ENCODE measurements around the gene CDH15.

Gene CDH15

DNA sequence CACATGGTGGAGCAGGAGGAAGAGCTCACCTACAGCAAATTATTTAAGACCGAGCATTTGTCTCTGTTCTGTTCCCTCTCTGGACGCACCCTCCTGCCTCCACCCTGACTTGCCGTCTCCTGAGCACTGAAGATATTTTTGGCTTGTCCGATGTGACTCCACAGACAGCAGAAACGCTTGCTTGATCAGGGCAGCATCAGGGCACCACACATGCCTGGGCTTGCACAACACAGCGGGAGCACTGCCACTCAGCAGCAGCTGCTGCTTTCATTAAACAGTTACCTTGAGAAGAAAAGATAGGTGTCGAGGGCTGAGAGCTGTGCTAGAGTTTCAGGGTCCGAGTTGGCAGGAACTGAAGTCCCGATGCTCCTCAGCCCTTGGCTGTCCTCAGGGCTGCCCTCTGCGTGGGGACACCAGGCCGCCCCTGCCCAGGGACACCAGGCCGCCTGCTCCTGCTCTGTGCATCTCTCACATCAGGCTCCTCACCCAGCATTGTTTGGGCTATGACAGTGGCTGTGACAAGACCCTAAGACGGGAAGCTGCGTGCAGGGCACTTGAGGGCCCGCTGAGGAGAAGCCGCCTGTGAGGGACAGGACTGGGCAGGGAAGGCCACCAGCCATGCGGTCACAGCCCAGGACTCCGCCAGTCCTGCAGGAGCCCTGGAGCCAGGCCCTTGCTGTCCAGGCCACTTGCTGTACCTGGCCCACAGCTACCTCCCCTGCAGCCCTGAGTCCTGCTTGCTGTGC lies 21.3 kb upstream of the CDH15 start:
- TF ChIP-seq CTCF (conservative IDR thresholded peaks at IDR 0.05; ENCODE audit: low read depth): no peak
- CTCF ChIA-PET: interaction anchor here (0.6 kb wide), 1 partner anchor 23 kb away, joined by 3 read pairs; no protein-coding TSS in a partner anchor
- DNase-seq (ENCODE audit: low spot score): peak; percentile 65
- POLR2A ChIA-PET (ENCODE audit: low non-redundant PET): no interaction called here
- peak overlapping the region; percentile 75 for H3K27ac ChIP-seq

- DNase-seq (ENCODE audit: low spot score): no peak
- peak overlapping the region; percentile 75 for H3K27ac ChIP-seq
- ChIA-PET POLR2A (ENCODE audit: low non-redundant PET) (no interaction called here), CTCF (no interaction called here)
- no peak for TF ChIP-seq CTCF (conservative IDR thresholded peaks at IDR 0.05; ENCODE audit: low read depth)
These were observed 20.6 kb upstream of the CDH15 start for GRCh38 chr16:89150981-89151380.

- TF ChIP-seq CTCF (conservative IDR thresholded peaks at IDR 0.05; ENCODE audit: low read depth): no peak
- ChIA-PET POLR2A (ENCODE audit: low non-redundant PET) (no interaction called here), CTCF (interaction anchor here (0.6 kb wide), 1 partner anchor 836 kb away, joined by 5 read pairs; no protein-coding TSS in a partner anchor)
- H3K27ac ChIP-seq: peak overlapping the region; percentile 14; the same call in 1 of the 2 replicates
- no peak for DNase-seq (ENCODE audit: low spot score)
These were observed 18.5 kb upstream of the CDH15 start for GRCh38 chr16:89152831-89153700.

DNA sequence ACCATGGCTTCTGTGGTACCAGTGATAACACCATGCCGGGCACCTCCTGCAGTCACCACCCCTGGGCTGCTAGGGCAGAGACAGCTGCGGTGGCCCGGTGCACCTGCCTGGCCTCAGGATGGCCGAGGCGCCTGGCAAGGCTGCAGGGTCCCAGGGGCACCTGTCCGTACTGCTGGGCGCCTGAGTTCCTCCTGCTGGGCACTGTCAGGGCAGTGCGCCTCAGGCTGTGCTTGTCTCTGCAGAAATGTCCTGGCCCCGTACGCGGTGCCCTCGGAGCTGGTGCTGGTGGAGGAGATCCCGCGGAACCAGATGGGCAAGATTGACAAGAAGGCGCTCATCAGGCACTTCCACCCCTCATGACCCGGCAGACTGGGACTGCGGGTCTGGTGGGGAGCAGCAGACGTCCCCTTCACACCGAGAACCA lies 17.7 kb upstream of the CDH15 start:
- H3K27ac ChIP-seq: no peak overlapping the region
- ChIA-PET POLR2A (ENCODE audit: low non-redundant PET) (no interaction called here), CTCF (no interaction called here)
- no peak for TF ChIP-seq CTCF (conservative IDR thresholded peaks at IDR 0.05; ENCODE audit: low read depth)
- peak; percentile 37 for DNase-seq (ENCODE audit: low spot score)

GRCh38 chr16:89154390-89155183 lies 17.0 kb upstream of the CDH15 start:
- H3K27ac ChIP-seq: peak overlapping the region; percentile 44
- POLR2A ChIA-PET (ENCODE audit: low non-redundant PET): no interaction called here
- CTCF ChIA-PET: no interaction called here
- TF ChIP-seq CTCF (conservative IDR thresholded peaks at IDR 0.05; ENCODE audit: low read depth): no peak
- DNase-seq (ENCODE audit: low spot score): no peak

DNA sequence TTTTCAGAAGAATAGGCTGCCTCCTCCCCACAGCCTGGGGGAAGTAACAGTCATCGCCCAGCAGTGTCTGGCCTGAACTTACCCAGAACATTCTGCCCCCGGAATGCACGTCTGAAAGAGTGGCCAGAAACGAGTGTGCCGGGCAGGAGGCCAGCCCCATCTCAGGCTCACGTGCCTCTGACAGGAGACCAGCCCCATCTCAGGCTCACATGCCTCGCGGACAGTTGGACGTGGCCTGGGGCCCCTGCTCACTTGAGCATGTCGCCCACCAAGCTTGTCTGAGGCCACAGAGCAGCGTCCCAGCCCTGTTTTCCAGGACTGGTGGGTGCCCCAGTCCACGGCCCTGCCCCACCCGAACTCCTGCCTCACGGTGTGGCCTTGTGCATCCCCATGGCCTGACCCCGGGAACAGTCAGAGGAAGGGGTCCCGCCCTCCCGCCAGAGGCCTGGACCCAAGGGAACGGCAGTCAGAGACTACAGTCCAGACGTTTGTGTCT lies 16.3 kb upstream of the CDH15 start:
- peak overlapping the region; percentile 44 for H3K27ac ChIP-seq
- TF ChIP-seq CTCF (conservative IDR thresholded peaks at IDR 0.05; ENCODE audit: low read depth): no peak
- CTCF ChIA-PET: interaction anchor here (1.9 kb wide), 1 partner anchor 12 kb away, joined by 9 read pairs; no protein-coding TSS in a partner anchor
- DNase-seq (ENCODE audit: low spot score): no peak
- POLR2A ChIA-PET (ENCODE audit: low non-redundant PET): no interaction called here
